Measurements from ENCODE around the gene MMEL1. TPM values are rescaled to one million over a fixed set of nuclear protein-coding genes. Genes with fewer than 3 reads are reported as not detected.
A peak's percentile ranks its signal among the peaks of the same experiment; 100 is the strongest.

MMEL1 gene
- total RNA-seq, 4 donors from 2014 or later, result 0.78 to 1.7 (median 0.80) TPM; not detected in 1

DNA sequence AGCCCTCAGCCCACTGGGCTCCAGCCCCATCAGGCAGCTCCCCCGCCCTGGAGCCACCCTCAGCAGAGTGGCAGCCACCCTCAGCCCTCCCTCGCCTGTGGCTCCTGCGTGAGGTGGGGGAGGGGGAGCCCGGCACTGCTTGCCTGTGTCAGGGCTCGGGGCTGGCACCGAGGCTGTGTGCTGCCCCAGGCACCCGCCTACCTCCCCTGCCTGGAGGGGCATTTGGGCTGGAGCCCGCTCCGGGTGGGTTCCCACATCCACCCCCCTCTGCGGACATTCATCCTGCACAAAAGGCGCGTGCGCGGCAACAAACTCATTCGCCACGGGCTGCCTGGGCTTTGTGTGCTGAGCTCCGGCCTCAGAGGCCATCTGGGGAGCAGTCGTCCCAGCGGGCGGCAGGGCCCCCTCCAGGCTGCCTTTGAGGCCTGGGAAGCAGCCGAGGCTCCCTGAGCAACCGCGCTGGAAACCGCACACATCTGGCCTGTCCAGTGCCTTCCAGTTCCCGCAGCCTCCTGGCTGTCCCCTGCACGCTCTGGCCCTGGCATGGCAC is 89.2 kb downstream of the MMEL1 start:
- WGBS, result no CpG with 5 or more reads among the region's 26 CpGs
- TF ChIP-seq, protein P1, sequence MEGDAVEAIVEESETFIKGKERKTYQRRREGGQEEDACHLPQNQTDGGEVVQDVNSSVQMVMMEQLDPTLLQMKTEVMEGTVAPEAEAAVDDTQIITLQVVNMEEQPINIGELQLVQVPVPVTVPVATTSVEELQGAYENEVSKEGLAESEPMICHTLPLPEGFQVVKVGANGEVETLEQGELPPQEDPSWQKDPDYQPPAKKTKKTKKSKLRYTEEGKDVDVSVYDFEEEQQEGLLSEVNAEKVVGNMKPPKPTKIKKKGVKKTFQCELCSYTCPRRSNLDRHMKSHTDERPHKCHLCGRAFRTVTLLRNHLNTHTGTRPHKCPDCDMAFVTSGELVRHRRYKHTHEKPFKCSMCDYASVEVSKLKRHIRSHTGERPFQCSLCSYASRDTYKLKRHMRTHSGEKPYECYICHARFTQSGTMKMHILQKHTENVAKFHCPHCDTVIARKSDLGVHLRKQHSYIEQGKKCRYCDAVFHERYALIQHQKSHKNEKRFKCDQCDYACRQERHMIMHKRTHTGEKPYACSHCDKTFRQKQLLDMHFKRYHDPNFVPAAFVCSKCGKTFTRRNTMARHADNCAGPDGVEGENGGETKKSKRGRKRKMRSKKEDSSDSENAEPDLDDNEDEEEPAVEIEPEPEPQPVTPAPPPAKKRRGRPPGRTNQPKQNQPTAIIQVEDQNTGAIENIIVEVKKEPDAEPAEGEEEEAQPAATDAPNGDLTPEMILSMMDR (IDR thresholded peaks at IDR 0.05), result no peak
- TF ChIP-seq POLR2AphosphoS5 (IDR thresholded peaks at IDR 0.05) (no peak), POLR2A (IDR thresholded peaks at IDR 0.05; ENCODE audit: low read depth) (no peak), EP300 (IDR thresholded peaks at IDR 0.05) (no peak)
- Histone ChIP-seq H3K27me3 (peaks cover 5 to 91% (median 25%) of the 10 kb centered on the region in 4 donors), H3K27ac (replicated peaks in 1 of 4) (no peak overlapping the region), H3K4me3 (no peak overlapping the region), H3K36me3 (no peaks in the 10 kb centered on the region), H3K4me1 (peaks cover 50 to 67% (median 63%) of the 10 kb centered on the region in 4 donors), H3K9me3 (no peaks in the 10 kb centered on the region)
- intact Hi-C loops (cut with DNase I), result no loop called here
- DNase-seq (ENCODE audit: extremely low spot score), result no peak

DNA sequence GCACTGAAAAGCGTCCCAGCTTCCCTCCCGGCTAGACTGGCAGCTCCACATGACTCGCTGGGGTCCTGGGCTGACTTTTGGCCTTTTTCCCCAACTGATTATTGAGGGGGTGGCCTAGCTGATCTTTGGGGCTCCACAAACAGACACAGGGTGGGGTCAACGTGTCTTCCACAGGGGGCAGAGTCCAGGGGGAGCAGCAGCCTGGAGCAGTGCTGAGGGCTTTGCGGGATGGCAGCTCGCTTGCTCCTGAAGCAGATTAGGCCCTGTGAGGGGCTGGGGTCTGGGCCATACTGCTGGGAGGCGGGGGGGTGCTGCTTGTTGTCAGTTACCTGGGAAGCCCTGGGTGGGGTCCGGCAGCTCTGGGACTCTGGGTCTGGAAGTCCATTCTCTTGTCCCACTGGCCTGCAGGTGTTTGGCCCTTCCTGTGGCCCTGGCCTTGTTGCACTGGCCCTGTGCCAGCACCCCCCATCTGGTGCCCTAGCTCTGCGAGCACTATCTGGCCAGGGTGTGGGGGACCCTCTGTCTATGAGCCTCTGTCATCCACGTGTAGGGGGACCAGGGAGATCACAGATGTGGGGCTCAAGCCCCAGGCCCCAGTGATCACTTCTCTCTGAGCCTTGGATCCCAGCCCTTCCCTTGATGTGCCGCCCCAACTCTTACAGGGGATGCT is 90.4 kb downstream of the MMEL1 start:
- intact Hi-C loops (cut with DNase I), result no loop called here
- peaks cover 44 to 54% (median 51%) of the 10 kb centered on the region in 4 donors for H3K4me1 ChIP-seq
- no peak overlapping the region for H3K27ac ChIP-seq (replicated peaks in 1 of 4)
- 86% methylated on average over 4 of the region's 11 CpGs for WGBS
- H3K9me3 ChIP-seq, result no peaks in the 10 kb centered on the region
- peaks cover 5 to 97% (median 20%) of the 10 kb centered on the region in 4 donors for H3K27me3 ChIP-seq
- TF ChIP-seq EP300 (IDR thresholded peaks at IDR 0.05) (no peak), POLR2AphosphoS5 (IDR thresholded peaks at IDR 0.05) (no peak), POLR2A (IDR thresholded peaks at IDR 0.05; ENCODE audit: low read depth) (no peak)
- TF ChIP-seq, protein P1 (IDR thresholded peaks at IDR 0.05), result no peak
- no peaks in the 10 kb centered on the region for H3K36me3 ChIP-seq
- DNase-seq (ENCODE audit: extremely low spot score), result no peak
- H3K4me3 ChIP-seq, result no peak overlapping the region

DNA sequence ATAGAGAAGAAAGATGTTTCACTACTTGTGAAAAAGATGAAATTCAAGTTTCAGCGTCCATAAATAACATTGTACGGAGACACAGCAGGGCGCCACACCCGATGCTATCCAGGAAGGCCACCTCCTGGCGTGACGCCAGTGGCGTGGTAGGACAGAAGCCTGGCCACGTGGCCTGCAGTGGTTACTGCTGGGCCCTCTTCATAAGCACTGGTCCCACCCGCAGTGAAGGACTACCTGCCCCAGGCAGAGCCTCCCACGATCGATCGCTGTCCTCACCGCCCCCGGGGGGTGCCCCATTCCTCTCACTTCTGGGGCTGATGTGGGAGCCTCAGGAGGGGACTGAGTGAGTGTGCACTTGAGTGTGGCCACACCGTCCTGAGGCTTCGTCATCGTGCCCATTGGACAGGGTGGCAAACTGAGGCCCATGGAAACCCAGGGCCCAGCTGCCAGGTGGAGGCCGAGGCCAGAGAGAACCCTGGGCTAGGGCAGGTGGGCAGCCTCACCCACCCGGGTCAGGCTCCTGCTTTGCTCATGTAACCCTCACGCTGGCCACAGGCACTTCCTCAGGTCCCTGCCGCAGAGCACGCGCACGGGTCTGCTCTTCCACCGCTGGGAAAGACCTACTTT is 91.1 kb downstream of the MMEL1 start:
- H3K36me3 ChIP-seq, result no peaks in the 10 kb centered on the region
- intact Hi-C loops (cut with DNase I), result no loop called here
- peaks cover 38 to 48% (median 44%) of the 10 kb centered on the region in 4 donors for H3K4me1 ChIP-seq
- no peaks in the 10 kb centered on the region for H3K9me3 ChIP-seq
- 57% methylated on average over 13 of the region's 25 CpGs for WGBS
- DNase-seq (ENCODE audit: extremely low spot score), result no peak
- no peak overlapping the region for H3K4me3 ChIP-seq
- TF ChIP-seq, protein P1 (IDR thresholded peaks at IDR 0.05), result no peak
- no peak for TF ChIP-seq POLR2AphosphoS5 (IDR thresholded peaks at IDR 0.05)
- TF ChIP-seq EP300 (IDR thresholded peaks at IDR 0.05), result no peak
- no peak for TF ChIP-seq POLR2A (IDR thresholded peaks at IDR 0.05; ENCODE audit: low read depth)
- peaks cover 4 to 97% (median 16%) of the 10 kb centered on the region in 4 donors for H3K27me3 ChIP-seq
- no peak overlapping the region for H3K27ac ChIP-seq (replicated peaks in 1 of 4)

DNA sequence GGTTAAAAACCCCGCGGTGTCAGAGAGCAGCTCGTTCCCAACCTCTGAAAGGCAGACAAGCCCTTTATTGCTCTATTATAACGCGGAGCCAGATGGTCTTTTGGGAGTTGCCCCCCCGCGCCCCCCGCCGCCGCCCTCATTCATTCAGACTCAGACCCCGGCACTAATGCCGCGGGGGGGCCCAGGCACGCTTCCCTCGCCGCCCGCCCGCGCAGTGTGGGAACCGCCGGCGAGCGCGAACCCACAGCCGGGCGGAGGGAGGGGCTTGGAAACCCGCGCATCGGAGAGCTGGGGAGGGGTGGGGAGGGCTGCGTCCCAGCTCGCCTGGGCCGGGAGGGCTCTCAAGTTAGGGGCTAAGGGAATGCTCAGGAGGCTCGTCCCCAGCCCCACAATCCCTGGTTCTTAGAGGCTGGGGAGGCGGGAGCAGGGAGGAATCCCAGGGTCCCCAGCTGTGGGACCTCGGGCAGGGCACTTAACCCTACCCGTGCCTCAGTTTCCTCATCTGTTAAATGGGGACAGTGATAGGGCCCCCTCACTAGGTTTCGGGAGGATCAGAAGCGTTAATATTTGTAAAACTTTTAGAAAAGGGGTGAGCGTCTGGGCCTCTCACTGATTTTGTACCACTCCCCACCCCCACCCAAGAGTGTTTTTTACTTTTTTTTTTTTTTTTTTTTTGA is 91.9 kb downstream of the MMEL1 start:
- Histone ChIP-seq H3K27ac (replicated peaks in 1 of 4) (no peak overlapping the region), H3K27me3 (peaks cover 0 to 97% (median 9%) of the 10 kb centered on the region in 4 donors), H3K4me1 (peaks cover 32 to 40% (median 37%) of the 10 kb centered on the region in 4 donors), H3K36me3 (no peaks in the 10 kb centered on the region), H3K4me3 (peak overlapping the region in 1 of 4 donors; percentile 7), H3K9me3 (no peaks in the 10 kb centered on the region)
- no peak for DNase-seq (ENCODE audit: extremely low spot score)
- WGBS, result 17% methylated on average over 28 of the region's 39 CpGs
- no peak for TF ChIP-seq POLR2AphosphoS5 (IDR thresholded peaks at IDR 0.05)
- TF ChIP-seq, protein P1 (IDR thresholded peaks at IDR 0.05), result no peak
- no peak for TF ChIP-seq EP300 (IDR thresholded peaks at IDR 0.05)
- no peak for TF ChIP-seq POLR2A (IDR thresholded peaks at IDR 0.05; ENCODE audit: low read depth)
- intact Hi-C loops (cut with DNase I), result no loop called here

Other genes starting within 250 kb of the MMEL1 start
- gene MORN1, start 241.5 kb downstream of the MMEL1 start, total RNA-seq, result 1 to 10 TPM; 7.0 to 9.8 (median 8.0) TPM
- gene RER1, start 241.2 kb downstream of the MMEL1 start, total RNA-seq, result 10 to 100 TPM; 47.3 to 67.3 (median 56.4) TPM
- gene PEX10, start 220.5 kb downstream of the MMEL1 start, total RNA-seq, result 10 to 100 TPM; 14.2 to 27.1 (median 20.3) TPM
- under 1 TPM; 0.06 to 0.42 (median 0.26) TPM for gene PLCH2, start 156.7 kb downstream of the MMEL1 start, total RNA-seq
- 10 to 100 TPM; 22.5 to 48.9 (median 37.9) TPM for gene PANK4, start 106.4 kb downstream of the MMEL1 start, total RNA-seq
- gene HES5, start 102.8 kb downstream of the MMEL1 start, total RNA-seq, result under 1 TPM in 2 of 4 donors, not detected in 2; 0.19 to 0.33 TPM
- gene TNFRSF14, start 76.6 kb downstream of the MMEL1 start, total RNA-seq, result 10 to 100 TPM; 26.2 to 49.2 (median 42.5) TPM
- gene PRXL2B, start 46.2 kb downstream of the MMEL1 start, total RNA-seq, result 10 to 100 TPM in 3 of 4 donors, 1 to 10 TPM in 1; 7.9 to 18.8 (median 14.8) TPM
- under 1 TPM; under 0.01 to 0.46 (median 0.10) TPM for gene TTC34, start 168.7 kb upstream of the MMEL1 start, total RNA-seq